NCI-H2081 (cell line): ENCODE measurements around the gene CLSTN2.

Experiments
- DNase-seq, 2 experiments: peaks; one replicate each; lab custom pipeline; 2025; lab: John Stamatoyannopoulos, UW

The CLSTN2 gene

GRCh38 chr3:140595295-140595694, 660.3 kb downstream of the CLSTN2 start:
- DNase-seq = no peak

GRCh38 chr3:140597364-140597763, 662.4 kb downstream of the CLSTN2 start:
- DNase-seq = no peak

GRCh38 chr3:140597792-140598191, 662.8 kb downstream of the CLSTN2 start:
- no peak for DNase-seq

- no peak for DNase-seq
These were observed 664.0 kb downstream of the CLSTN2 start for GRCh38 chr3:140599009-140599408.

GRCh38 chr3:140599496-140599895, 664.5 kb downstream of the CLSTN2 start:
- DNase-seq = peak in 1 of 2 experiments; percentile 17

GRCh38 chr3:140601881-140602280, 666.9 kb downstream of the CLSTN2 start:
- DNase-seq = no peak

GRCh38 chr3:140602781-140603180, 667.8 kb downstream of the CLSTN2 start:
- DNase-seq = no peak

GRCh38 chr3:140603766-140604165, 668.8 kb downstream of the CLSTN2 start:
- no peak for DNase-seq

- no peak for DNase-seq
These were observed 675.6 kb downstream of the CLSTN2 start for GRCh38 chr3:140610544-140610943.

GRCh38 chr3:140614001-140614400, 679.0 kb downstream of the CLSTN2 start:
- no peak for DNase-seq

- DNase-seq = no peak
These were observed 682.1 kb downstream of the CLSTN2 start for GRCh38 chr3:140617135-140617534.

- no peak for DNase-seq
These were observed 691.9 kb downstream of the CLSTN2 start for GRCh38 chr3:140626856-140627255.
